ENCODE results near the gene ALPP. TPM values are rescaled to one million over a fixed set of nuclear protein-coding genes. Genes with fewer than 3 reads are reported as not detected.

ALPP gene
- polyA plus RNA-seq, 3 donors: not detected

DNA sequence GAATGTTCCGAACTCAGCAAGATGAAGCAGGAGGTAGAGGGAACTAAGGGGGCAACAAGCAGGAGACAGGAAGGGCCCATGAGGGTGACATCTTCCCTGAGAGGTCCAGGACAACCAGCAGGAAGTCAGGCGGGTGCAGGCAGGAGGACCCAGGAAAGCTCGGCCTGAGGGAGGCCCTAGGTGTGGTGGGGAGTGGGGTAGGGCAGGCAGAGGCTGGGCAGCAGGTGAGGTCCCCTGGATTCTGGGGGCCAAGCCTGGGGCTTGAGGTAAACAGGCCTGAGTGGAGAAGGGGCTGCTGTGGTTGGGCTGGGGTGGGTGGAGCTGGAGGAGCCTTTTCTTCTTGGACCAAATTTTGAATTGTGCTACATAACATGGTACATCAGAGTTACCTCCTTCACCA lies 24.0 kb downstream of the ALPP start:
- Mint-ChIP-seq H3K27me3 (ENCODE audit: low read depth in 3 of 3) (peaks cover 0 to 22% (median 17%) of the 10 kb centered on the region in 3 donors), H3K36me3 (no peaks in the 10 kb centered on the region), H3K27ac (no peak overlapping the region), H3K9me3 (no peaks in the 10 kb centered on the region), H3K4me3 (no peak overlapping the region), H3K4me1 (no peaks in the 10 kb centered on the region)
- Histone ChIP-seq H3K27me3 (ENCODE audit: control insufficient read depth in 2 of 2, insufficient read depth in 2 of 2, low read length in 2 of 2) (no peaks in the 10 kb centered on the region), H4K20me1 (ENCODE audit: insufficient read depth, low read length) (no peaks in the 10 kb centered on the region), H3K27ac (ENCODE audit: low read depth in 1 of 2, low read length in 2 of 2) (no peak overlapping the region), H3K9ac (ENCODE audit: insufficient read depth, low read length, poor library complexity, severe bottlenecking) (no peak overlapping the region), H3K4me1 (ENCODE audit: control insufficient read depth in 1 of 2, insufficient read depth in 2 of 2, low read length in 2 of 2) (no peaks in the 10 kb centered on the region), H2AFZ (ENCODE audit: insufficient read depth, low read depth, low read length, poor library complexity, severe bottlenecking) (no peak overlapping the region), H3K36me3 (replicated peaks in 1 of 2; ENCODE audit: control insufficient read depth in 1 of 2, insufficient read depth in 2 of 2, low read length in 2 of 2) (no peaks in the 10 kb centered on the region), H3K4me2 (replicated peaks; ENCODE audit: extremely low read depth, low read length, poor library complexity, severe bottlenecking) (no peak overlapping the region), H3K79me2 (ENCODE audit: insufficient read depth, low read length) (no peaks in the 10 kb centered on the region), H3K9me3 (replicated peaks in 1 of 2; ENCODE audit: control insufficient read depth in 1 of 2, insufficient read depth in 1 of 2, low read length in 2 of 2) (no peaks in the 10 kb centered on the region), H3K4me3 (replicated peaks in 1 of 3; ENCODE audit: low read depth in 2 of 3, low read length in 3 of 3) (no peak overlapping the region)
- TF ChIP-seq, protein P1, sequence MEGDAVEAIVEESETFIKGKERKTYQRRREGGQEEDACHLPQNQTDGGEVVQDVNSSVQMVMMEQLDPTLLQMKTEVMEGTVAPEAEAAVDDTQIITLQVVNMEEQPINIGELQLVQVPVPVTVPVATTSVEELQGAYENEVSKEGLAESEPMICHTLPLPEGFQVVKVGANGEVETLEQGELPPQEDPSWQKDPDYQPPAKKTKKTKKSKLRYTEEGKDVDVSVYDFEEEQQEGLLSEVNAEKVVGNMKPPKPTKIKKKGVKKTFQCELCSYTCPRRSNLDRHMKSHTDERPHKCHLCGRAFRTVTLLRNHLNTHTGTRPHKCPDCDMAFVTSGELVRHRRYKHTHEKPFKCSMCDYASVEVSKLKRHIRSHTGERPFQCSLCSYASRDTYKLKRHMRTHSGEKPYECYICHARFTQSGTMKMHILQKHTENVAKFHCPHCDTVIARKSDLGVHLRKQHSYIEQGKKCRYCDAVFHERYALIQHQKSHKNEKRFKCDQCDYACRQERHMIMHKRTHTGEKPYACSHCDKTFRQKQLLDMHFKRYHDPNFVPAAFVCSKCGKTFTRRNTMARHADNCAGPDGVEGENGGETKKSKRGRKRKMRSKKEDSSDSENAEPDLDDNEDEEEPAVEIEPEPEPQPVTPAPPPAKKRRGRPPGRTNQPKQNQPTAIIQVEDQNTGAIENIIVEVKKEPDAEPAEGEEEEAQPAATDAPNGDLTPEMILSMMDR (IDR thresholded peaks at IDR 0.05): no peak
- intact Hi-C loops (cut with micrococcal nuclease): no loop called here
- 100% methylated on average over 3 of the region's 3 CpGs for WGBS (ENCODE audit: insufficient coverage)
- DNase-seq: no peak

DNA sequence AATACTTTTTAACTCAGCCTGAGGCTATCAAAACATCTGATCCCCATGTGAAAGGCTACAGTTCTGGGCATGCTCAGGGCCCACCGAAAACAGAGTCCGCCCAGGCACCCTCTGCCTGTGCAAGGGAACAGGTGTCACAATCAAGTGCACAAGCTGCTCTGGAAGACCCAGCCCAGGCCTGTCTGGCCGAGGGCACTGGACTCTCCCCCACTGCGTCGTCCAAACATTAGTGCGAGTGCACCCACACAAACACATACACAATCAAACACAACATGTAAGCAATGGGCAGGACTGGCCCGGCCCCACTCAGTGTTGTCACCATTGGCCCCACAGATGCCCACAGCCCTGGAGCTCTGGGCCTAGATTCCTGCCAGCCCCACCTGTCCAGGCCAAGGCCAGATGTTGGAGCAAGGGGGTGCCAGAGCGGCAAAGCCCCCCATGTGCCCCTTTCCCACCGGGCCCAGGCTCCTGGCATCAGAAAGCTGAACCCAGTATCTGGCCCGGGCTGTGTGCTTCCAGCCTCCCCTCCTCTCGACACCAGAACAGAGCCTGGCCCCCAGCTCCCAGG lies 27.5 kb downstream of the ALPP start:
- Mint-ChIP-seq H3K4me1 (no peaks in the 10 kb centered on the region), H3K9me3 (no peaks in the 10 kb centered on the region), H3K4me3 (no peak overlapping the region), H3K27me3 (ENCODE audit: low read depth in 3 of 3) (peaks cover 4 to 22% (median 11%) of the 10 kb centered on the region in 3 donors), H3K27ac (peak overlapping the region in 1 of 7 donors; percentile 4), H3K36me3 (no peaks in the 10 kb centered on the region)
- WGBS (ENCODE audit: insufficient coverage): 89% methylated on average over 10 of the region's 11 CpGs
- H3K4me3 ChIP-seq (replicated peaks in 1 of 3; ENCODE audit: low read depth in 2 of 3, low read length in 3 of 3): no peak overlapping the region
- no peak overlapping the region for H3K9ac ChIP-seq (ENCODE audit: insufficient read depth, low read length, poor library complexity, severe bottlenecking)
- no peaks in the 10 kb centered on the region for H3K27me3 ChIP-seq (ENCODE audit: control insufficient read depth in 2 of 2, insufficient read depth in 2 of 2, low read length in 2 of 2)
- no peaks in the 10 kb centered on the region for H3K9me3 ChIP-seq (replicated peaks in 1 of 2; ENCODE audit: control insufficient read depth in 1 of 2, insufficient read depth in 1 of 2, low read length in 2 of 2)
- intact Hi-C loops (cut with micrococcal nuclease): no loop called here
- H4K20me1 ChIP-seq (ENCODE audit: insufficient read depth, low read length): no peaks in the 10 kb centered on the region
- H3K36me3 ChIP-seq (replicated peaks in 1 of 2; ENCODE audit: control insufficient read depth in 1 of 2, insufficient read depth in 2 of 2, low read length in 2 of 2): no peaks in the 10 kb centered on the region
- TF ChIP-seq, protein P1 (IDR thresholded peaks at IDR 0.05): no peak
- no peaks in the 10 kb centered on the region for H3K79me2 ChIP-seq (ENCODE audit: insufficient read depth, low read length)
- no peak overlapping the region for H3K4me2 ChIP-seq (replicated peaks; ENCODE audit: extremely low read depth, low read length, poor library complexity, severe bottlenecking)
- H2AFZ ChIP-seq (ENCODE audit: insufficient read depth, low read depth, low read length, poor library complexity, severe bottlenecking): no peak overlapping the region
- no peak for DNase-seq
- no peak overlapping the region for H3K27ac ChIP-seq (ENCODE audit: low read depth in 1 of 2, low read length in 2 of 2)
- H3K4me1 ChIP-seq (ENCODE audit: control insufficient read depth in 1 of 2, insufficient read depth in 2 of 2, low read length in 2 of 2): no peaks in the 10 kb centered on the region

All from CD14-positive monocyte (primary cell).